OCI-LY1 (cell line): ENCODE data around the gene TTC12.

Experiments used
- CTCF ChIP-seq: fragments of 200-600 bp; sonication (generic), shearing (Covaris generic); IDR thresholded peaks from 2 replicates; pipeline ENCODE4 v1.5.1; 2017; ENCODE audit warnings: mild to moderate bottlenecking, antibody characterized with exemption, low read length, moderate library complexity, mixed read lengths
- EZH2 ChIP-seq: fragments of 200-600 bp; sonication (generic), shearing (Covaris generic); IDR thresholded peaks from 2 replicates; pipeline ENCODE4 v1.8.0; 2017; ENCODE audit warnings: borderline replicate concordance, mixed run types, mild to moderate bottlenecking, antibody characterized with exemption, low read length, moderate library complexity, mixed read lengths

GRCh38 chr11:113274713-113275582, 39.4 kb upstream of the TTC12 start:
- TF ChIP-seq CTCF (no peak), EZH2 (no peak)
